Lung (tissue), 12 donors: ENCODE measurements around the gene CFAP74. TPM values are rescaled to one million over a fixed set of nuclear protein-coding genes. Genes with fewer than 3 reads are reported as not detected.

Experiments used
- ATAC-seq: fragments of 200-7000 bp; cut with Tn5 transposase; one replicate; pipeline ENCODE4 v1.9.1; 2020; ENCODE audit warnings: moderate number of reproducible peaks; ENCODE audit not compliant: insufficient read depth, low FRiP score
- DNase-seq, 3 donors: peaks; one replicate each; pipeline ENCODE4 v3.0.0-alpha.2; 2013 to 2017
- H3K27ac ChIP-seq, 2 donors: one replicate each; pipeline ENCODE4 v1.5.1; 2013; ENCODE audit warnings: mild to moderate bottlenecking in 2 of 2, moderate library complexity in 2 of 2, control low read depth in 1 of 2, inconsistent platforms in 1 of 2, low read depth in 1 of 2, low read length in 1 of 2
- H3K27me3 ChIP-seq, 3 donors: one replicate each; pipeline ENCODE4 v1.5.1; 2013; ENCODE audit warnings: low read length in 2 of 3; ENCODE audit not compliant: control insufficient read depth in 3 of 3, insufficient read depth in 3 of 3
- H3K36me3 ChIP-seq, 4 donors: one replicate each; pipeline ENCODE4 v1.5.1; 2013; ENCODE audit warnings: low read length in 4 of 4, mild to moderate bottlenecking in 1 of 4, moderate library complexity in 1 of 4; ENCODE audit not compliant: control insufficient read depth in 4 of 4, insufficient read depth in 4 of 4
- H3K4me1 ChIP-seq, 5 donors: one replicate each; pipeline ENCODE4 v1.5.1; 2013; ENCODE audit warnings: low read length in 5 of 5, mild to moderate bottlenecking in 2 of 5, moderate library complexity in 1 of 5; ENCODE audit not compliant: control insufficient read depth in 5 of 5, insufficient read depth in 5 of 5
- H3K4me3 ChIP-seq: one replicate; pipeline ENCODE4 v1.5.1; 2013; ENCODE audit warnings: mild to moderate bottlenecking, control low read depth, moderate library complexity
- H3K9ac ChIP-seq, 2 donors: one replicate each; pipeline ENCODE4 v1.5.1; 2013; ENCODE audit warnings: low read length in 2 of 2, control low read depth in 1 of 2; ENCODE audit not compliant: insufficient read depth in 1 of 2
- H3K9me3 ChIP-seq, 4 donors: one replicate each; pipeline ENCODE4 v1.5.1; 2013; ENCODE audit warnings: low read length in 3 of 4, mild to moderate bottlenecking in 1 of 4, moderate library complexity in 1 of 4; ENCODE audit not compliant: control insufficient read depth in 4 of 4, insufficient read depth in 3 of 4
- WGBS, 2 donors: extraction: QIAGEN DNeasy Blood & Tissue Kit; methylation state at CpG; one replicate each; pipeline ENCODE4 v1.1.7; 2013; 5-methylcytosine and 5-hydroxymethylcytosine counted together
- polyA plus RNA-seq, 2 donors: library from polyadenylated mRNA; stranded (reverse); fragments of 200-250 nt; gene quantifications; one replicate each; pipeline ENCODE4 v1.2.1, GENCODE V29; 2013
- total RNA-seq, 2 donors: library from RNA; depleted of rRNA in 1 of 2; stranded (reverse); fragments of >200 nt in 1 of 2; gene quantifications; one replicate each; pipeline ENCODE4 v1.2.1, GENCODE V29; 2014 to 2021
- TF ChIP-seq, protein P1 (sequence below): IDR thresholded peaks from 2 replicates; pipeline ENCODE4 v1.5.1; 2012; ENCODE audit warnings: mild to moderate bottlenecking; ENCODE audit errors: control extremely low read depth, extremely low read depth
- donor health status: control.
- donor health status: control.
- donor health status: Bipolar disorder and iron deficiency.
- donor health status: healthy.
- donor health status: DM: yes; HTN: yes; CAD: no.

CFAP74 gene
- total and polyA plus RNA-seq, 4 donors = 3.1 to 20.8 (median 5.3) TPM

GRCh38 chr1:2022063-2022770, 18.6 kb upstream of the CFAP74 start:
- ATAC-seq = no peak
- Histone ChIP-seq H3K9ac (no peak overlapping the region), H3K27ac (no peak overlapping the region), H3K4me1 (peaks cover 0 to 34% (median 4%) of the 10 kb centered on the region in 5 donors), H3K27me3 (peaks cover 3 to 33% (median 15%) of the 10 kb centered on the region in 3 donors), H3K9me3 (peaks cover 0 to 3% (median 0%) of the 10 kb centered on the region in 4 donors), H3K4me3 (no peak overlapping the region), H3K36me3 (no peaks in the 10 kb centered on the region)
- no peak for DNase-seq
- TF ChIP-seq, protein P1, sequence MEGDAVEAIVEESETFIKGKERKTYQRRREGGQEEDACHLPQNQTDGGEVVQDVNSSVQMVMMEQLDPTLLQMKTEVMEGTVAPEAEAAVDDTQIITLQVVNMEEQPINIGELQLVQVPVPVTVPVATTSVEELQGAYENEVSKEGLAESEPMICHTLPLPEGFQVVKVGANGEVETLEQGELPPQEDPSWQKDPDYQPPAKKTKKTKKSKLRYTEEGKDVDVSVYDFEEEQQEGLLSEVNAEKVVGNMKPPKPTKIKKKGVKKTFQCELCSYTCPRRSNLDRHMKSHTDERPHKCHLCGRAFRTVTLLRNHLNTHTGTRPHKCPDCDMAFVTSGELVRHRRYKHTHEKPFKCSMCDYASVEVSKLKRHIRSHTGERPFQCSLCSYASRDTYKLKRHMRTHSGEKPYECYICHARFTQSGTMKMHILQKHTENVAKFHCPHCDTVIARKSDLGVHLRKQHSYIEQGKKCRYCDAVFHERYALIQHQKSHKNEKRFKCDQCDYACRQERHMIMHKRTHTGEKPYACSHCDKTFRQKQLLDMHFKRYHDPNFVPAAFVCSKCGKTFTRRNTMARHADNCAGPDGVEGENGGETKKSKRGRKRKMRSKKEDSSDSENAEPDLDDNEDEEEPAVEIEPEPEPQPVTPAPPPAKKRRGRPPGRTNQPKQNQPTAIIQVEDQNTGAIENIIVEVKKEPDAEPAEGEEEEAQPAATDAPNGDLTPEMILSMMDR = no peak
- 71 to 72% methylated on average over 20 to 21 of the region's 21 CpGs for WGBS, 2 donors

GRCh38 chr1:2021550-2021949, 18.0 kb upstream of the CFAP74 start:
- peaks cover 3 to 35% (median 15%) of the 10 kb centered on the region in 3 donors for H3K27me3 ChIP-seq

DNA sequence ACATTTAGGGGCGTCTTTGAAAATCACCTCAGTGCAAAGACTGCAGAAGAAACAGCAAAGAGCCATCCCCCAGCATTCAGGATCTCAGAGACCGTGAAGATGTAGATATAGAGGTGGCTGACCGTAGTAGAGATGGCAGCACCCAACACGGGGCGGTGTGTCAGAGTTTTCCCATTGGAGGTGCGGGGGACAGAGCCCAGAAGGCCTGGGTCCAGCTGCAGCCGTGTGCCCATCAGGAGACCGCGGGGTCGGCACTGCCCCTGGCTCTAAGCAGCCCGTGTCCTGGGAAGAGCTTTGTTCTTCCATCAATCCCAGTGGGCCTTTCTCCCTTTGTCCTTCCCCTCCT, 16.7 kb upstream of the CFAP74 start:
- Histone ChIP-seq H3K27me3 (peaks cover 3 to 38% (median 15%) of the 10 kb centered on the region in 3 donors), H3K27ac (no peak overlapping the region), H3K9me3 (peaks cover 0 to 3% (median 0%) of the 10 kb centered on the region in 4 donors), H3K4me3 (no peak overlapping the region), H3K9ac (no peak overlapping the region), H3K4me1 (peaks cover 0 to 24% (median 2%) of the 10 kb centered on the region in 5 donors), H3K36me3 (no peaks in the 10 kb centered on the region)
- TF ChIP-seq, protein P1 = no peak
- ATAC-seq (no peak), DNase-seq (no peak)
- 83% methylated on average over 11 of the region's 11 CpGs for WGBS, 2 donors

More at GRCh38 chr1:2021550-2021949, 18.0 kb upstream of the CFAP74 start:
- H3K9me3 ChIP-seq = peaks cover 0 to 3% (median 0%) of the 10 kb centered on the region in 4 donors
- H3K27ac ChIP-seq = no peak overlapping the region
- DNase-seq = no peak
- 87 to 89% methylated on average over 25 of the region's 25 CpGs for WGBS, 2 donors
- H3K36me3 ChIP-seq = no peaks in the 10 kb centered on the region
- no peak overlapping the region for H3K4me3 ChIP-seq
- no peak overlapping the region for H3K9ac ChIP-seq
- TF ChIP-seq, protein P1 = no peak
- no peak for ATAC-seq
- H3K4me1 ChIP-seq = peaks cover 0 to 34% (median 4%) of the 10 kb centered on the region in 5 donors
